ENCODE data around the gene NPR3. TPM values are rescaled to one million over a fixed set of nuclear protein-coding genes. Genes with fewer than 3 reads are reported as not detected.

NPR3 gene
- total and polyA plus RNA-seq, 2 experiments from 2014 or later = 37.6 to 87.1 TPM

DNA sequence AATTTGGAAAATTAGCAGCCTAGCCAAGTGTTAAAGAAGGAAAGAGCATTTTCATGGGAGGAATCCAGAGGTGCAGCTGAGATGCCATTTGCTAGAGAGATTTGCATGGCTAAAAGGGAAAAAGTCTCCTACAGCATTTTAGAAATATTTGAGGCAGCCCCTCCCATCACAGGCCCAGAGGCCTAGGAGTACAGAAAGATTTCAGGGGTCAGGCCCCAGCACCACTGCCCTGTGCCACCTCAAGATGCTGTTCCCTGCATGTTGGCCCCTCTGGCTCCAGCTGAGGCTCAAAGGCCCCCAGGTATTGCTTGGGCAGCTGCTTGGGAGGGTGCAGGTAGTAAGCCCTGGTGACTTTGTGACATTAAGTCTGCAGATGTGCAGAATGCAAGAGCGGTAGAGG, 26.9 kb upstream of the NPR3 start:
- DNase-seq = no peak
- H3K9me2 ChIP-seq (ENCODE audit: insufficient read depth) = no peaks in the 10 kb centered on the region
- no peaks in the 10 kb centered on the region for H3K27me3 ChIP-seq (replicated peaks; ENCODE audit: insufficient read depth)
- H3K9ac ChIP-seq = no peak overlapping the region
- H3K27ac ChIP-seq = no peak overlapping the region
- H3F3A ChIP-seq (ENCODE audit: insufficient read depth) = no peaks in the 10 kb centered on the region
- H3K4me2 ChIP-seq (ENCODE audit: unreplicated experiment) = no peak overlapping the region
- peaks cover 8% of the 10 kb centered on the region; the same call in 1 of the 2 replicates for H3K4me1 ChIP-seq (ENCODE audit: insufficient read depth)
- no peaks in the 10 kb centered on the region for H3K9me3 ChIP-seq (ENCODE audit: low read depth)
- no peaks in the 10 kb centered on the region for H3K36me3 ChIP-seq (ENCODE audit: low read depth)
- 94 to 95% methylated on average over 1 of the region's 1 CpG for WGBS, 2 experiments (ENCODE audit: low coverage in 1 of 2, low lambda C conversion rate in 2 of 2, missing lambda C conversion rate in 2 of 2)
- in situ Hi-C loops (cut with MboI) = no loop called here
- no peak overlapping the region for H2AFZ ChIP-seq
- H4K20me1 ChIP-seq (ENCODE audit: insufficient read depth) = no peaks in the 10 kb centered on the region
- no peak for TF ChIP-seq EZH2phosphoT487 (IDR thresholded peaks at IDR 0.05; ENCODE audit: insufficient read depth, low read depth)
- TF ChIP-seq EZH2 (IDR thresholded peaks at IDR 0.05; ENCODE audit: insufficient read depth, poor library complexity, severe bottlenecking) = no peak
- H3K79me2 ChIP-seq (ENCODE audit: insufficient read depth) = no peaks in the 10 kb centered on the region
- no peak overlapping the region for H3K4me3 ChIP-seq

DNA sequence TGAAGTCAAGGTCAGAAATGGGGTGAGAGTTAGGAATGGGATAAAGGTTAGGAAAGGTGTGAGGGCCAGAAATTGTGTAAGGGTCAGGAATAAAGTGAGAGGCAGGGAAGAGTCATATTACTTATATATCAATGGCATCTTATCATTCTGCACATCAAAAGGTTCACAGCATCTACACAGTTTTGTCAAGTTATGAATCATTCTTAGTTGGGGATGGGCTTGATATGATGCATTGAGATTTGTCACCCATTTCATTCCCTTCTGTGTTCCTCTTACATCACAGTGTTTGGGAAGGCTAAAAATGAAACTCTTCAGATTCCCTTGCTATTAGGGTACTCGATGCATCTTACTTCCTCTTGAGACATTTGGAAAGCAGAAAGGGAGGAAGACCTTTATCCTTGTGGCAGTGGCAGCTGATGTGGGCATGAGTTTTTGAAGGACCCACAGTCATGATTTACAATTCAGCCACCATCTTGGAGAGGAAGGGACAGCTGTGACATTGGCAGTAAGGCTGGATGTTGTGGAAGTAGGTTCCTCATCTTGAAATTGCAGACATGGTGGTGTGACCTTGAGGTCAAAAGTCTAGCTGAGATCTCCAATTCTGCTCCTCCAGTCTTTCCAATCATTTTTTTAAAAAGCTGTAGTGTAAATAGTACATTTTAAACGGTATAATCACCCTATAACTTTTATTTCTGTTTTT, 24.2 kb upstream of the NPR3 start:
- in situ Hi-C loops (cut with MboI) = no loop called here
- no peaks in the 10 kb centered on the region for H3K79me2 ChIP-seq (ENCODE audit: insufficient read depth)
- H3K4me1 ChIP-seq (ENCODE audit: insufficient read depth) = peaks cover 30% of the 10 kb centered on the region
- H3K4me2 ChIP-seq (ENCODE audit: unreplicated experiment) = no peak overlapping the region
- 88 to 94% methylated on average over 2 of the region's 2 CpGs for WGBS, 2 experiments (ENCODE audit: low coverage in 1 of 2, low lambda C conversion rate in 2 of 2, missing lambda C conversion rate in 2 of 2)
- no peak for TF ChIP-seq EZH2phosphoT487 (IDR thresholded peaks at IDR 0.05; ENCODE audit: insufficient read depth, low read depth)
- no peak for TF ChIP-seq EZH2 (IDR thresholded peaks at IDR 0.05; ENCODE audit: insufficient read depth, poor library complexity, severe bottlenecking)
- peaks cover 14% of the 10 kb centered on the region for H3F3A ChIP-seq (ENCODE audit: insufficient read depth)
- no peaks in the 10 kb centered on the region for H3K27me3 ChIP-seq (replicated peaks; ENCODE audit: insufficient read depth)
- H3K4me3 ChIP-seq = no peak overlapping the region
- H3K9ac ChIP-seq = no peak overlapping the region
- no peak overlapping the region for H2AFZ ChIP-seq
- H3K9me3 ChIP-seq (ENCODE audit: low read depth) = no peaks in the 10 kb centered on the region
- no peaks in the 10 kb centered on the region for H3K9me2 ChIP-seq (ENCODE audit: insufficient read depth)
- no peaks in the 10 kb centered on the region for H3K36me3 ChIP-seq (ENCODE audit: low read depth)
- no peak overlapping the region for H3K27ac ChIP-seq
- H4K20me1 ChIP-seq (ENCODE audit: insufficient read depth) = no peaks in the 10 kb centered on the region
- peak; percentile 26 for DNase-seq

DNA sequence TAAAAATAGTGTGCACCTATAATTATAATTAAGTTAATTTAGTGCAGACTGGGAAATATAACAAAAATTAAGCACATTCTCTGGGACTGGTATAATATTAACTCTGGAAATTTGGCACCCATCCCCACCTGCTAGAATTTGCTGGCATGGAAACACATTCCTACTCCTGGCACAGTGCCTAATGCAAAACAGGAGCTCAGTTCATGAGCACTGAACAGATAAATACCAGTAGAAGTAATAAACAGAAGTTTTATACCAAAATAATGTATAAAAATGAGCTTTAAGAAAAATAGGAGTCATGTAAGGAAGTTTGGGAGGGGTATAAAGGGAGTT, 23.7 kb upstream of the NPR3 start:
- Histone ChIP-seq H3K27ac (no peak overlapping the region), H4K20me1 (ENCODE audit: insufficient read depth) (no peaks in the 10 kb centered on the region), H2AFZ (0 out of 2 replicates have a peak overlapping the region, but pooled peaks have one; percentile 3), H3K9me2 (ENCODE audit: insufficient read depth) (no peaks in the 10 kb centered on the region), H3K9me3 (ENCODE audit: low read depth) (no peaks in the 10 kb centered on the region), H3K4me1 (ENCODE audit: insufficient read depth) (peaks cover 33% of the 10 kb centered on the region), H3K9ac (no peak overlapping the region), H3K27me3 (replicated peaks; ENCODE audit: insufficient read depth) (no peaks in the 10 kb centered on the region), H3K79me2 (ENCODE audit: insufficient read depth) (no peaks in the 10 kb centered on the region), H3K36me3 (ENCODE audit: low read depth) (no peaks in the 10 kb centered on the region), H3F3A (ENCODE audit: insufficient read depth) (peaks cover 19% of the 10 kb centered on the region), H3K4me2 (ENCODE audit: unreplicated experiment) (no peak overlapping the region), H3K4me3 (no peak overlapping the region)
- in situ Hi-C loops (cut with MboI) = no loop called here
- peak; percentile 31 for DNase-seq
- TF ChIP-seq EZH2phosphoT487 (IDR thresholded peaks at IDR 0.05; ENCODE audit: insufficient read depth, low read depth) (no peak), EZH2 (IDR thresholded peaks at IDR 0.05; ENCODE audit: insufficient read depth, poor library complexity, severe bottlenecking) (no peak)

DNA sequence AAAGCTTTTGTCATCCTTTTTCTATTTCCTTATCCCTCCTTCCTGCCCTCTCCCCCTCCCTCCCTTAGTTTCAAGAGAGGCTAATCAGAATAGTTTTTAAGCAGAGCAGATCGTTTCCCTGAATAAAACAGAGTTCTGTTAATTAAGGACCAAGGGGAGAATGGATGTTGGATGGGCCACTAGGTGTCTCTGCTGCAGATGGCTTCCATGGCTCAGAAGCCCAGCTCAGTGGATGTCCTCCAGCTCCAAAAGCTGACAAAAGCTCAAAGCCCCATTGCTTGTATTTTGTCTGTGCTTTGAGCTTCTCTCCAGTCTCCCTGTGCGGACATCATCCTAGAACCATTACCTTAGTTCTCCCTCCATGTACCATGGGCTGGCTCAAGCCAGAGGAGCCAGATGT, 21.0 kb upstream of the NPR3 start:
- in situ Hi-C loops (cut with MboI) = no loop called here
- H3K27ac ChIP-seq = no peak overlapping the region

More for the DNA sequence above, 21.0 kb upstream of the NPR3 start:
- Histone ChIP-seq H3K9me3 (ENCODE audit: low read depth) (no peaks in the 10 kb centered on the region), H3K4me2 (ENCODE audit: unreplicated experiment) (no peak overlapping the region), H3K27me3 (replicated peaks; ENCODE audit: insufficient read depth) (no peaks in the 10 kb centered on the region), H3K4me3 (no peak overlapping the region), H3K36me3 (ENCODE audit: low read depth) (no peaks in the 10 kb centered on the region), H3K79me2 (ENCODE audit: insufficient read depth) (no peaks in the 10 kb centered on the region), H3K9me2 (ENCODE audit: insufficient read depth) (no peaks in the 10 kb centered on the region), H3K9ac (no peak overlapping the region), H2AFZ (peak overlapping the region; percentile 17; the same call in 1 of the 2 replicates), H3F3A (ENCODE audit: insufficient read depth) (peaks cover 34% of the 10 kb centered on the region), H3K4me1 (ENCODE audit: insufficient read depth) (peaks cover 50% of the 10 kb centered on the region), H4K20me1 (ENCODE audit: insufficient read depth) (no peaks in the 10 kb centered on the region)
- DNase-seq = peak; percentile 40
- TF ChIP-seq EZH2 (IDR thresholded peaks at IDR 0.05; ENCODE audit: insufficient read depth, poor library complexity, severe bottlenecking) = no peak
- TF ChIP-seq EZH2phosphoT487 (IDR thresholded peaks at IDR 0.05; ENCODE audit: insufficient read depth, low read depth) = no peak
- WGBS, 2 experiments (ENCODE audit: low coverage in 1 of 2, low lambda C conversion rate in 2 of 2, missing lambda C conversion rate in 2 of 2) = 66 to 68% methylated on average over 2 of the region's 2 CpGs

Data from GM23248 (cell line).